ENCODE data around the gene HTR5A.

HTR5A gene

DNA sequence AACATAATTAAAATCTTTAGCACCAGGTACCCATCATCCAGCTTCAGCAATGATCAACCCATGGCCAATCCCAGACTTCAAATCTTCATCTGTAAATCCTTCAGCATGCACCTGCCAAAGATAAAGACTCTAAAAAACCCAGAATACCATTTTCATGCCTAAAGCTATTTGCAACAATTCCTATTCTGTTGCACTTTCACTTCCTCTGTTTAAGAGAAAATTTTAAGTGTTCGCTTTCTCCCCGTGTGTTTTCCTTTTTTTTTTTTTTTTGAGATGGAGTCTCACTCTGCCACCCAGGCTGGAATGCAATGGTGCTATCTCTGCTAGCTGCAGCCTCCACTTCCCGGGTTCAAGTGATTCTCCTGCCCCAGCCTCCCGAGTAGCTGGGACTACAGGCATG, 31.8 kb upstream of the HTR5A start:
- no peak for TF ChIP-seq CTCF (IDR thresholded peaks at IDR 0.05; ENCODE audit: poor library complexity, severe bottlenecking)
- no peak for ATAC-seq (ENCODE audit: low read depth)
- no peak overlapping the region for H3K4me3 ChIP-seq (ENCODE audit: severe bottlenecking)

GRCh38 chr7:155043756-155044155, 26.4 kb upstream of the HTR5A start:
- H3K27ac ChIP-seq (ENCODE audit: poor library complexity, severe bottlenecking), result no peak overlapping the region
- DNase-seq (ENCODE audit: low spot score) (no peak), ATAC-seq (ENCODE audit: low read depth) (no peak)
- H3K27me3 ChIP-seq (ENCODE audit: insufficient read depth, poor library complexity, severe bottlenecking), result no peaks in the 10 kb centered on the region
- H3K36me3 ChIP-seq (ENCODE audit: low read depth), result no peaks in the 10 kb centered on the region
- no peak for TF ChIP-seq CTCF (IDR thresholded peaks at IDR 0.05; ENCODE audit: poor library complexity, severe bottlenecking)
- no peaks in the 10 kb centered on the region for H3K4me1 ChIP-seq (ENCODE audit: insufficient read depth, poor library complexity, severe bottlenecking)
- no peaks in the 10 kb centered on the region for H3K9me3 ChIP-seq (ENCODE audit: severe bottlenecking)
- H3K4me3 ChIP-seq (ENCODE audit: severe bottlenecking), result no peak overlapping the region

More for the DNA sequence above, 31.8 kb upstream of the HTR5A start:
- no peak overlapping the region for H3K27ac ChIP-seq (ENCODE audit: poor library complexity, severe bottlenecking)
- no peaks in the 10 kb centered on the region for H3K9me3 ChIP-seq (ENCODE audit: severe bottlenecking)
- no peaks in the 10 kb centered on the region for H3K27me3 ChIP-seq (ENCODE audit: insufficient read depth, poor library complexity, severe bottlenecking)
- H3K36me3 ChIP-seq (ENCODE audit: low read depth), result no peaks in the 10 kb centered on the region
- H3K4me1 ChIP-seq (ENCODE audit: insufficient read depth, poor library complexity, severe bottlenecking), result no peaks in the 10 kb centered on the region
- no peak for DNase-seq (ENCODE audit: low spot score)

DNA sequence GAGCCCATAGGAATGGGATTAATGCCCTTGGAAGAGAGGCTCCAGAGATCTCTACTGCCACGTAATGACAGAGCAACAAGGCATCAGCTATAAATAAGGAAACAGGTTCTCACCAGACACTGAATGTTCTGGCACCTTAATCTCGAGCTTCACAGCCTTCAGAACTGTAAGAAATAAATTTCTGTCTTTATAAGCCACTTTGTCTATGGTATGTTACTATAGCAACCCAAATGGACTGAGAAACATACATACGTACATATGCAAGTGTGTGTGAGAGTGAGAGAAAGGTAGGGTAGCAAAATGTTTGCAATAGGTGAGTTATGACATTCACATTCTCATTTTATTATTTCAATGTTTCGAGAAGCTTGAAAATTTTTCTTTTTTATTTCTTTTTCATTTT, 22.1 kb upstream of the HTR5A start:
- Histone ChIP-seq H3K4me1 (ENCODE audit: insufficient read depth, poor library complexity, severe bottlenecking) (no peaks in the 10 kb centered on the region), H3K27me3 (ENCODE audit: insufficient read depth, poor library complexity, severe bottlenecking) (no peaks in the 10 kb centered on the region), H3K27ac (ENCODE audit: poor library complexity, severe bottlenecking) (no peak overlapping the region), H3K36me3 (ENCODE audit: low read depth) (no peaks in the 10 kb centered on the region), H3K9me3 (ENCODE audit: severe bottlenecking) (no peaks in the 10 kb centered on the region), H3K4me3 (ENCODE audit: severe bottlenecking) (no peak overlapping the region)
- DNase-seq (ENCODE audit: low spot score), result no peak
- TF ChIP-seq CTCF (IDR thresholded peaks at IDR 0.05; ENCODE audit: poor library complexity, severe bottlenecking), result no peak
- ATAC-seq (ENCODE audit: low read depth), result no peak

DNA sequence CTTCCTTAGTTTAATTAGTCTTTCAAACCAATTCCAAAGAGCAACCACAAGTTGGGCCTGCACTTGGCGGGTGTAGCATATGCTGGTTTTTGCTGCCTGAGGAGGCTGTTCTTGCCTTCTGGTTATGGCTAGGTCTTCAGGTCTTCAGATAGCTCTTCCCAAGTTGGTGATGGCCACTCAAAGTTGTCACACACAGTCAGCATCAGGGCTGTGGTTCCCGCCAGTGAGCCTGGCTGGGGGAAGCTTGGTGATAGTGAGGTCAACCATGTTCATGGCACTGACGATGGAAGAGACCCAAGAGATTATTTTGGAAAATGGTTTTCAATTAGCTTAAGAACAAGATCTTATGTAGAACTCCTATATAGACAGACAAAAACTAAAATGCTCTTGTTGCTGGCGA, 18.8 kb upstream of the HTR5A start:
- ATAC-seq (ENCODE audit: low read depth) (no peak), DNase-seq (ENCODE audit: low spot score) (no peak)
- no peak for TF ChIP-seq CTCF (IDR thresholded peaks at IDR 0.05; ENCODE audit: poor library complexity, severe bottlenecking)
- no peak overlapping the region for H3K4me3 ChIP-seq (ENCODE audit: severe bottlenecking)
- H3K27ac ChIP-seq (ENCODE audit: poor library complexity, severe bottlenecking), result no peak overlapping the region
- no peaks in the 10 kb centered on the region for H3K36me3 ChIP-seq (ENCODE audit: low read depth)
- H3K27me3 ChIP-seq (ENCODE audit: insufficient read depth, poor library complexity, severe bottlenecking), result no peaks in the 10 kb centered on the region
- no peaks in the 10 kb centered on the region for H3K4me1 ChIP-seq (ENCODE audit: insufficient read depth, poor library complexity, severe bottlenecking)
- H3K9me3 ChIP-seq (ENCODE audit: severe bottlenecking), result no peaks in the 10 kb centered on the region

DNA sequence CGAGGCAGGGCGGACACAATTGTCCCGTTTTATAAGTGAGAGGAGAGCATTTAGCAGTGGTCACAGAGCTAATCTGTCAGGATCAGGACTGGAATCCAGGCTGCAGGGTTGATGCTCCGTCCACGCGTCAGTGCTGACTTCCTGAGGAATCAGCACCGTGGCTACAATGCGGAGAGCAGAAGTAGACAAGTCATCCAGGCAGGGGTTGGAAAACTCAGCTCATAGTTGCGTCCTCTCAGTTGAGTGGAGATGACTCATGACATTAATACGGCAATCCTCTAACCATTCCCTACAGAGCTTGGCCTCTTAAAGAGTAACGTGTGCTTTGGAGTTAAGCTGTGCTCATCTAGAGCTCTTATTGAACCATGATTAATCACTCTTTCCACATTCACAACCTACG, 17.1 kb upstream of the HTR5A start:
- TF ChIP-seq CTCF (IDR thresholded peaks at IDR 0.05; ENCODE audit: poor library complexity, severe bottlenecking), result no peak
- Histone ChIP-seq H3K27ac (ENCODE audit: poor library complexity, severe bottlenecking) (no peak overlapping the region), H3K4me1 (ENCODE audit: insufficient read depth, poor library complexity, severe bottlenecking) (no peaks in the 10 kb centered on the region), H3K9me3 (ENCODE audit: severe bottlenecking) (no peaks in the 10 kb centered on the region), H3K36me3 (ENCODE audit: low read depth) (no peaks in the 10 kb centered on the region), H3K4me3 (ENCODE audit: severe bottlenecking) (no peak overlapping the region), H3K27me3 (ENCODE audit: insufficient read depth, poor library complexity, severe bottlenecking) (no peaks in the 10 kb centered on the region)
- no peak for DNase-seq (ENCODE audit: low spot score)
- no peak for ATAC-seq (ENCODE audit: low read depth)

All from RWPE2 (cell line).